ENCODE results near the gene SPAG8. TPM values are rescaled to one million over a fixed set of nuclear protein-coding genes. Genes with fewer than 3 reads are reported as not detected.

SPAG8 gene
- total RNA-seq, 8 experiments from 2014 or later: 0.31 to 21.9 (median 2.4) TPM

DNA sequence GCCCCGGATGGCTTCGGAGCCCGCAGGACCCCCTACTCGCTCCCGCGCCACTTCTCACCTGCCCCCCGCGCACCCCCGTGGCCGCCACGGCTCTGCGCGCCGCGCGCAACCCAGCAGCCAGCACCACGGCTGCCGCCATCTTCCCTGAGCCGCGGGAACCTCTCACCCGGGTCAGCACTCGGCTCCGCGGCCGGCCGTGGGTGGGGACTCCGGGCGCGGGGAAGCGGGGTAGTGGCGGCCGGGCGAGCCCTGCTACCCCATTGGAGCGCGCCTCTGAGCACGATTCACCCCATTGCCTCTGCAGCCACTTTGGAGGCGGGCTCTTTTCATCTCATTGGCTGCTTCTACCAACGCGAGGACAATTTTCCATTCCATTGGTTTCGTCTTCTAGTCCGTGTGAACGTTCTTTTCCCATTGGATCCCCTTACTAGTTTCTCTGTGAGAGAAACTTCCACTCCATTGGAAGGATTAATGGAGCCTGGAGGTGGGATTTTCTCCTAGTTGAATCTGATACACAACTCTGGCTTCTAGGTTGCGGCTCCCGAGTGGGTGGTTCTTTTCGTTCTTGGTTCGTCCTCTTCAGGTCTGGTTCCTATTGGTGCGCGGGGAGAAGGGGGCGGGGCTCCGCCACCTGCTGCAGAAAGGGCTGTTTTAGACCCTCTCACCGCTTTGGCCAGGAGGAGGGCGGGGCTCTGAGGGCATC lies 2.9 kb upstream of the SPAG8 start, which contains the start of gene HINT2:
Gene HINT2, minus strand, starts transcription at position 202 of the 703 bp plus-strand sequence. Its CDS starts 63 bp downstream, at position 139.
- ATAC-seq (replicated peaks in 6 of 8): peak; percentile 83 to 90 (median 86)
- Histone ChIP-seq H3K4me1 (replicated peaks in 1 of 2) (peaks cover 13 to 14% of the 10 kb centered on the region in 2 donors), H3K27ac (peak within 1 kb of the TSS; percentile 87 to 95), H3K4me3 (peak within 1 kb of the TSS; percentile 57 to 94 (median 80))
- 0% methylated on average over 3 to 6 of the region's 52 CpGs; no CpG with 5 or more reads in 5 of the 10 experiments for WGBS, 10 experiments
- in situ Hi-C loops (cut with MboI; ENCODE audit: low pct_unique_long_range_greater_than_20kb in 2 of 9, low sequenced_read_pairs in 9 of 9, unreplicated experiment in 9 of 9): no loop called here

GRCh38 chr9:35814106-35814840 lies 2.2 kb upstream of the SPAG8 start:
- WGBS, 10 experiments: 7 to 43% (median 17%) methylated on average over 3 to 15 of the region's 29 CpGs; no CpG with 5 or more reads in 2 of the 10 experiments
- H3K4me1 ChIP-seq (replicated peaks in 1 of 2): peaks cover 13 to 14% of the 10 kb centered on the region in 2 donors
- H3K27ac ChIP-seq: peak overlapping the region; percentile 87 to 95
- in situ Hi-C loops (cut with MboI; ENCODE audit: low pct_unique_long_range_greater_than_20kb in 2 of 9, low sequenced_read_pairs in 9 of 9, unreplicated experiment in 9 of 9): no loop called here
- peak; percentile 8 to 36 (median 22) for ATAC-seq (replicated peaks in 6 of 8)
- peak overlapping the region; percentile 57 to 94 (median 80) for H3K4me3 ChIP-seq

GRCh38 chr9:35813434-35814105 lies 1.5 kb upstream of the SPAG8 start:
- WGBS, 10 experiments: 67 to 97% (median 89%) methylated on average over 1 to 8 of the region's 10 CpGs; no CpG with 5 or more reads in 2 of the 10 experiments
- in situ Hi-C loops (cut with MboI; ENCODE audit: low pct_unique_long_range_greater_than_20kb in 2 of 9, low sequenced_read_pairs in 9 of 9, unreplicated experiment in 9 of 9): no loop called here
- H3K4me1 ChIP-seq (replicated peaks in 1 of 2): peaks cover 13 to 14% of the 10 kb centered on the region in 2 donors
- ATAC-seq (replicated peaks in 6 of 8): no peak
- peak overlapping the region; percentile 5 to 87 for H3K27ac ChIP-seq
- no peak overlapping the region for H3K4me3 ChIP-seq

DNA sequence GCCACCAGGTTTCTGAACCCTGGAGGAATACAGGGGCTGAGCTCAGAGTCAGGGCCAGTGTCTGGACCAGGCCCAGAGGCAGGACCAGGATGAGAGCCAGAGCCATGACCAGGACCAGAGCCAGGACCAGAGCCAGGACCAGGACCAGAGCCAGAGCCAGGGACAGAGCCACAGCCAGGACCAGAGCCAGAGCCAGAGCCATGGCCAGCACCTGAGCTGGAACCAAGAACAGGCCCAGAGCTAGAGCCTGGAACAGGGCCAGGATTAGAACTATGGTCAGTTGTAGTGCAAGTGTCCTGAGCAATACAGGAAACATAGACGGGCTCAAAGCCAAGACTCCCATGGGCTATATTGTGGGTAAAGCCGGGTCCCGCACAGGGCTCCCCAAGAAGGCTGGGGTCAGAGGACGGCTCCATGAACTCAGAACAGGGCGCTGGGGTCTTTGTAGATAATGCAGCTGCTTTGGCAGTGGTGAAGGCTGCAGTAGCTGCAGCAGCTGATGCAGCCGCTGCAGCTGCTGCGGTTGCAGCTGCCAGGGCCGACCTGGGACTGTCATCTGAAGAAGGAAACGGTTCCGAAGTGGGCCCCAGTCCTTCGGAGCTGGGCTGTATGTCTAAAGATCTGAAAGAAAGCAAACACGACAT lies 559 bp downstream of the SPAG8 start:
- Histone ChIP-seq H3K4me1 (replicated peaks in 1 of 2) (peaks cover 13 to 14% of the 10 kb centered on the region in 2 donors), H3K27ac (no peak overlapping the region), H3K4me3 (peak overlapping the region; percentile 32 to 46 (median 37))
- no peak for ATAC-seq (replicated peaks in 6 of 8)
- in situ Hi-C loops (cut with MboI; ENCODE audit: low pct_unique_long_range_greater_than_20kb in 2 of 9, low sequenced_read_pairs in 9 of 9, unreplicated experiment in 9 of 9): no loop called here
- WGBS, 10 experiments: 0 to 43% (median 10%) methylated on average over 1 to 9 of the region's 12 CpGs; no CpG with 5 or more reads in 6 of the 10 experiments

- 40 to 100% (median 68%) methylated on average over 1 to 2 of the region's 7 CpGs; no CpG with 5 or more reads in 6 of the 10 experiments for WGBS, 10 experiments
- Histone ChIP-seq H3K4me3 (no peak overlapping the region), H3K27ac (no peak overlapping the region), H3K4me1 (replicated peaks in 1 of 2) (peaks cover 13 to 14% of the 10 kb centered on the region in 2 donors)
- in situ Hi-C loops (cut with MboI; ENCODE audit: low pct_unique_long_range_greater_than_20kb in 2 of 9, low sequenced_read_pairs in 9 of 9, unreplicated experiment in 9 of 9): no loop called here
- ATAC-seq (replicated peaks in 6 of 8): no peak
Observed at GRCh38 chr9:35810122-35810521, 1.9 kb downstream of the SPAG8 start.

GRCh38 chr9:35808433-35808832 lies 3.6 kb downstream of the SPAG8 start:
- Histone ChIP-seq H3K4me3 (no peak overlapping the region), H3K27ac (no peak overlapping the region), H3K4me1 (replicated peaks in 1 of 2) (peaks cover 7 to 8% of the 10 kb centered on the region in 2 donors)
- 88 to 100% (median 95%) methylated on average over 1 to 9 of the region's 9 CpGs; no CpG with 5 or more reads in 3 of the 10 experiments for WGBS, 10 experiments
- in situ Hi-C loops (cut with MboI; ENCODE audit: low pct_unique_long_range_greater_than_20kb in 2 of 9, low sequenced_read_pairs in 9 of 9, unreplicated experiment in 9 of 9): no loop called here
- ATAC-seq (replicated peaks in 6 of 8): no peak

DNA sequence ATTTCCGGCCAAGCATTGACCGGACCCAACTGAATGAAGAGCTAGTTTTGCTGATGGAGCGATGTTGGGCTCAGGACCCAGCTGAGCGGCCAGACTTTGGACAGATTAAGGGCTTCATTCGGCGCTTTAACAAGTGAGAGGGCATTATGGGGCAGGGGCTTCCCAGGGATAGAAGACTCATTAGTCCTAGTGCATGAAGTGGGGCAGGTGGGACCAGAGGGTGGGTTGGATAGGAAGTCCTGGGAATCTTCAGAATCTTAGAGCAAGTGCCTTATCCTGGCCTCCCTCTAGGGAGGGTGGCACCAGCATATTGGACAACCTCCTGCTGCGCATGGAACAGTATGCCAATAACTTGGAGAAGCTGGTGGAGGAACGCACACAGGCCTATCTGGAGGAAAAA lies 6.0 kb downstream of the SPAG8 start:
- no peak for ATAC-seq (replicated peaks in 6 of 8)
- in situ Hi-C loops (cut with MboI; ENCODE audit: low pct_unique_long_range_greater_than_20kb in 2 of 9, low sequenced_read_pairs in 9 of 9, unreplicated experiment in 9 of 9): no loop called here
- H3K4me3 ChIP-seq: no peak overlapping the region
- no peak overlapping the region for H3K27ac ChIP-seq
- H3K4me1 ChIP-seq (replicated peaks in 1 of 2): no peaks in the 10 kb centered on the region
- WGBS, 10 experiments: 83 to 100% (median 96%) methylated on average over 2 to 6 of the region's 8 CpGs; no CpG with 5 or more reads in 3 of the 10 experiments

- H3K27ac ChIP-seq: no peak overlapping the region
- H3K4me3 ChIP-seq: no peak overlapping the region
- in situ Hi-C loops (cut with MboI; ENCODE audit: low pct_unique_long_range_greater_than_20kb in 2 of 9, low sequenced_read_pairs in 9 of 9, unreplicated experiment in 9 of 9): no loop called here
- H3K4me1 ChIP-seq (replicated peaks in 1 of 2): no peaks in the 10 kb centered on the region
- WGBS, 10 experiments: 40 to 100% (median 89%) methylated on average over 1 to 9 of the region's 13 CpGs; no CpG with 5 or more reads in 1 of the 10 experiments
- no peak for ATAC-seq (replicated peaks in 6 of 8)
Observed at GRCh38 chr9:35801328-35802128, 10.5 kb downstream of the SPAG8 start.

- Histone ChIP-seq H3K27ac (no peak overlapping the region), H3K4me3 (no peak overlapping the region), H3K4me1 (replicated peaks in 1 of 2) (no peaks in the 10 kb centered on the region)
- no peak for ATAC-seq (replicated peaks in 6 of 8)
- in situ Hi-C loops (cut with MboI; ENCODE audit: low pct_unique_long_range_greater_than_20kb in 2 of 9, low sequenced_read_pairs in 9 of 9, unreplicated experiment in 9 of 9): no loop called here
- WGBS, 10 experiments: 83 to 87% methylated on average over 2 to 3 of the region's 7 CpGs; no CpG with 5 or more reads in 8 of the 10 experiments
Observed at GRCh38 chr9:35800530-35800929, 11.5 kb downstream of the SPAG8 start.

DNA sequence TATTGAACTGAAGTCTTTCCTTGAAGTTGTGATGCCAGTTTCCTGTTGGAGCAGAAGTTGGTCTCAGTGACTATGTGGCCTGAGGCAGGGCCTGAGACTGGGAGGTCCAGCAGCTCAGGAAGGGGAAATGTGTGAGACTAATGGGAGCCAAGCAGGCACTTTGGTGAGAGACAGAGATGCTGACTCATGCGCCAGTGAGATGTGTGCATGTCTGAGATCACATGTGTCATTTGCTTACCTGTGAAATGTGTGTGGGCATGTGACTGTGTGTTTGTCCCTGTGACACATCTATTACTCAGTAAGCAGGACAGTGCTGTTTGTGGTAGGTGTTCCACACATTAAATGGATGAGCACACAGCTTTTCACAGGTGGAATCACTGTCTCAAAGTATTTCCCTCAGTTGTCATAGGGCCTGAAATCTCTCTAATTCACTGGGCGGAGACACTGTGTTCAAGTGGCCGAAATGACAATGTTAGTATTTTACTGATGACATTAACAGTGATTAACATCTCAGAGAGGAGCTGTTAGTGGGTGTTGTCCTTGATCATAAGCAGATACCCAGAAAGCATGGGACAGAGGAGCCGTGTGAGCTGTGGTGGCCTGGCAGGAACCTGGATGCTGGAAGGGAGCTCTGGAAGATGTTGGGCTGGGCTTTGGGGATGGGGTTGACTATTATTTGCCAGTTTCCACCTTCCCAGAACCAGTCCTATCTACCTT lies 13.2 kb downstream of the SPAG8 start:
- ATAC-seq (replicated peaks in 6 of 8): peak; percentile 33 to 98 (median 96)
- WGBS, 10 experiments: 82 to 100% (median 90%) methylated on average over 1 to 2 of the region's 4 CpGs; no CpG with 5 or more reads in 6 of the 10 experiments
- Histone ChIP-seq H3K27ac (no peak overlapping the region), H3K4me3 (no peak overlapping the region), H3K4me1 (replicated peaks in 1 of 2) (no peaks in the 10 kb centered on the region)
- in situ Hi-C loops (cut with MboI; ENCODE audit: low pct_unique_long_range_greater_than_20kb in 2 of 9, low sequenced_read_pairs in 9 of 9, unreplicated experiment in 9 of 9): loop anchor here in 5 of 9 experiments (25.0 kb wide), 2 partner anchors 88 to 213 kb away; no protein-coding TSS in a partner anchor

DNA sequence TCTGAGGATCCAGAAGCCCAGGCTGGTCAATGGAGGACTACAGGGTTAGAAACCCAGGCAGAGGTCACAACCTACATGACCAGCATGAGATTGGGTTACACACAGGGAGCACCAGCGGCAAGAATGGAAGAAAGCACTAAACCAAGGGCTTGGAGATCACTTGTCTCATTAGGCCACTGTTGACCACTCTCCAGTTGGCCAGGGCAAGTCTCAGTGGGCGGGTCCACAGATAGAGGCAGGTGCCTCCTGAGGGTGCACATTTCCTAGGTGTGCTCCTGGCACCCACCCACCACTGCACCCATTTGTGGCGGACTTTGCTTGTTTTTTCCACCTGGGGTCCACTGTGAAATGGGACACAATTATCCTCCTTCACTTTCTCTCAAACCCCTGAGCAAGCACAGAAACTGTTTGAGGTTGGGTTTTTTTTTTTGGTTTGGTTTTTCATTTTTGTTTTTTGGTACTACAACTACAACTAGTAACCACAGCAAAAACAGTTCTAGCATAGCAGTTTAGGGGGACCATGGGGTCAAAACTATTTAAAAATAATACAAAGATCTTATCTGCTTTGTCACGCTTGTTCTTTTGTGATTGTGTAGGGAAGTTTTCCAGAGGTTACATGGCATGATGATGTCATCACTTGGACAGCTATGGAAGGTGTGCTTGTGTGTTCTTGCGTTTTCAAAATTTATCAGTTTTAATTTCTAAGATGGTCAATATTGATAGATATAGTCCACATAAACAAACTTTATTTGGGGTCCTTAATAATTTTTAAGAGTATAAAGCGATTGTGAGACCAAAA lies 14.6 kb downstream of the SPAG8 start:
- in situ Hi-C loops (cut with MboI; ENCODE audit: low pct_unique_long_range_greater_than_20kb in 2 of 9, low sequenced_read_pairs in 9 of 9, unreplicated experiment in 9 of 9): loop anchor here in 5 of 9 experiments (25.0 kb wide), 2 partner anchors 90 to 215 kb away; no protein-coding TSS in a partner anchor
- peaks cover 3 to 12% of the 10 kb centered on the region in 2 donors for H3K4me1 ChIP-seq (replicated peaks in 1 of 2)
- H3K27ac ChIP-seq: no peak overlapping the region
- ATAC-seq (replicated peaks in 6 of 8): no peak
- WGBS, 10 experiments: 62 to 100% (median 92%) methylated on average over 2 to 6 of the region's 6 CpGs
- no peak overlapping the region for H3K4me3 ChIP-seq
